NCI-H2171 treated with DMSO at 0.1 percent for 48 hours (cell line): ENCODE results near the gene HOXA10.

Experiments
- DNase-seq: peaks from one replicate; lab custom pipeline; 2025; lab: John Stamatoyannopoulos, UW

Gene HOXA10

GRCh38 chr7:27130540-27131389 is 43.4 kb downstream of the HOXA10 start, which contains the start of gene HOXA4:
Gene HOXA4 (minus strand): TSS chr7:27130757. CDS start chr7:27130733, 24 bp downstream.
- peak; percentile 90 for DNase-seq

GRCh38 chr7:27129729-27130539 is 44.2 kb downstream of the HOXA10 start:
- DNase-seq = peak; percentile 10

- no peak for DNase-seq
These were observed 45.1 kb downstream of the HOXA10 start for GRCh38 chr7:27128776-27129728.

- no peak for DNase-seq
These were observed 46.1 kb downstream of the HOXA10 start for GRCh38 chr7:27128034-27128433.

- DNase-seq = no peak
These were observed 47.4 kb downstream of the HOXA10 start for GRCh38 chr7:27126596-27127327.

GRCh38 chr7:27125986-27126394 is 48.1 kb downstream of the HOXA10 start:
- DNase-seq = no peak

GRCh38 chr7:27124902-27125689 is 49.0 kb downstream of the HOXA10 start:
- DNase-seq = no peak

- DNase-seq = no peak
These were observed 49.8 kb downstream of the HOXA10 start for GRCh38 chr7:27124096-27124901.

- DNase-seq = no peak
These were observed 50.6 kb downstream of the HOXA10 start for GRCh38 chr7:27123477-27124053.

- DNase-seq = no peak
These were observed 51.1 kb downstream of the HOXA10 start for GRCh38 chr7:27123007-27123476.

GRCh38 chr7:27122077-27122910 is 51.8 kb downstream of the HOXA10 start:
- DNase-seq = no peak

GRCh38 chr7:27121684-27122076 is 52.4 kb downstream of the HOXA10 start:
- no peak for DNase-seq
